MM.1S (cell line): ENCODE results near the gene MT1B.

Experiments used
- EZH2 ChIP-seq: fragments of 300-600 bp; sonication (generic); optimal IDR thresholded peaks from 2 replicates; pipeline ENCODE3; 2017; ENCODE audit warnings: low read depth, mild to moderate bottlenecking, antibody characterized with exemption, low read length, mixed read lengths
- EZH2phosphoT487 ChIP-seq: fragments of 300-600 bp; sonication (generic); IDR thresholded peaks from 2 replicates; pipeline ENCODE4 v1.6.1; 2018; ENCODE audit warnings: antibody characterized with exemption, low read length
- TF ChIP-seq, protein P1 (sequence below): fragments of 300-600 bp; sonication (generic); IDR thresholded peaks from 2 replicates; pipeline ENCODE4 v1.5.1; 2016; ENCODE audit warnings: antibody characterized with exemption, low read length, mixed read lengths

DNA sequence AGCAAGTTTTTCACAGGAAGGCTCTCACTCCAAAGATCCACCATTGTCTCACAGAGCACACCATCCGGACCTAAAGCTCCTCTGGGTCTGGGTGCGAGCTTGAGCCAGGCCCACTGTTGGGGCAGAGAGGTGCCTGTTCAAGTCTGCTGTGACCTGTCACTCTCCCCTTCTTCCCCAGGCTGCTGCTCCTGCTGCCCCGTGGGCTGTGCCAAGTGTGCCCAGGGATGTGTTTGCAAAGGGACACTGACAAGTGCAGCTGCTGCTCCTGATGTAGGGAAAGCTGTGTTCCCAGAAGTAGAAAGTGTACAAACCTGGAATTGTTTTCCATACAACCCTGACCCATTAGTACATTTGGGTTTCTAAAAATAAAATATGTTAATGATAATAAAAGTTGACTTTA, 25.8 kb downstream of the MT1B start:
- TF ChIP-seq, protein P1, sequence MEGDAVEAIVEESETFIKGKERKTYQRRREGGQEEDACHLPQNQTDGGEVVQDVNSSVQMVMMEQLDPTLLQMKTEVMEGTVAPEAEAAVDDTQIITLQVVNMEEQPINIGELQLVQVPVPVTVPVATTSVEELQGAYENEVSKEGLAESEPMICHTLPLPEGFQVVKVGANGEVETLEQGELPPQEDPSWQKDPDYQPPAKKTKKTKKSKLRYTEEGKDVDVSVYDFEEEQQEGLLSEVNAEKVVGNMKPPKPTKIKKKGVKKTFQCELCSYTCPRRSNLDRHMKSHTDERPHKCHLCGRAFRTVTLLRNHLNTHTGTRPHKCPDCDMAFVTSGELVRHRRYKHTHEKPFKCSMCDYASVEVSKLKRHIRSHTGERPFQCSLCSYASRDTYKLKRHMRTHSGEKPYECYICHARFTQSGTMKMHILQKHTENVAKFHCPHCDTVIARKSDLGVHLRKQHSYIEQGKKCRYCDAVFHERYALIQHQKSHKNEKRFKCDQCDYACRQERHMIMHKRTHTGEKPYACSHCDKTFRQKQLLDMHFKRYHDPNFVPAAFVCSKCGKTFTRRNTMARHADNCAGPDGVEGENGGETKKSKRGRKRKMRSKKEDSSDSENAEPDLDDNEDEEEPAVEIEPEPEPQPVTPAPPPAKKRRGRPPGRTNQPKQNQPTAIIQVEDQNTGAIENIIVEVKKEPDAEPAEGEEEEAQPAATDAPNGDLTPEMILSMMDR: no peak
- TF ChIP-seq EZH2 (no peak), EZH2phosphoT487 (no peak)
